ENCODE results near the gene CFAP69.
A peak's percentile ranks its signal among the peaks of the same experiment; 100 is the strongest.

Gene CFAP69

DNA sequence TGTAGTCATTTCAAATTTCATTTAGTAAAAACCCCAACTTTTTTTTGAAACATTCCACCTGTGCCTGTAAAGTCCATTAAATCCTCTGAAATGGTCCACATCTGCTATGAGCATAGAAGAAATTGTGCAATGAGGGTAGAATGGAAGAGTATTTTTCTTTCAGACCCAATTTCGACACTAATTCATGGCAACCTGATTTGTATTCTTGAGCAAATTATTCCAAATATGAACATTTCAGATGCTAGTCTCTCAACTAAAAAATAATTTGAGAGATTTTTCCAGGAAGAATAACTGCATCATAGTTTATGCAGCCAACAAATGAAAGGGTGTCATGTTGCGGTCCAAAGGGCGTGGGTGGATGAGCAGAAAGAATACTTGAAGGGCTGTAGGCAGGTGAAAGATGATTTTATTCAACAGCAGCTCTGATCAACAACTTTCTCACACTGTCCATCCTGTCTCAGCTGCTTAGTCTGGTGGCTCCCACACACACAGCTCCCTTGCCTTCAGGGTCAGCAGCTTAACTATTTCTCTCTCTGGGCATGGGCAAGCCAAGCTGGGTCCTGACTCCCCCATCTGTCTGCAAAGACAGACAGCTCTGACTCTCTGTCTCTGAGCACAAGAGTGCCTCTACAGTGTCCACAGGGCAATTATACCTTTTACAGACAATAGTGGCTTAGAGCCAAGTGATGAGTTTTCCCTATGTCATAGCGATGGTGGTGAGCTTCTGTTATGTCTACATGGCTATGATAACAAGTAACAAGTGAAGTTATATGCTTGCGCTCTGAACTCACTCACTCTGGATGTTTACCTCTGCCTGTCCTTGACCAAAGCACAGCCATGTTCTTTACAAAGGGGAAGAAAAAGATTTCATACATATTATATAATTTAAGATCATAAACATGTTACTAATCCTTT lies 21.9 kb upstream of the CFAP69 start:
- TF ChIP-seq POLR2A (IDR thresholded peaks at IDR 0.05; ENCODE audit: low read depth, low read length): no peak
- peak; percentile 41 for FAIRE-seq
- no peak for DNase-seq (ENCODE audit: insufficient read length, low spot score)

DNA sequence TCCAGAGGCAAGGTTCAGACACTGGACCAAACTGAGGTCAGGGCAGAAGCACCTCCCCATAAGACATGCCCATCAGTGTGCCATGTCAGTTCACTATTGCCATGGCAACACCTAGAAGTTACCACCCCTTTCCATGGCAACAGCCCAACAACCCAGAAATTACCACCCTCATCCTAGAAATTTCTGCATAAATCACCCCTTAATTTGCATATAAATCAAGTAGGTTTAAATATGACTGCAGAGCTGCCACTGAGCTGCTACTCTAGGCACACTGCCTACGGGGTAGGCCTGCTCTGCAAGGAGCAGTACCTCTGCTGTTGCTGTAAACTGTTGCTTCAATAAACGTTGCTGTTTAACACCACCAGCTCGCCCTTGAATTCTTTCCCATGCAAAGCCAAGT lies 20.8 kb upstream of the CFAP69 start:
- no peak for FAIRE-seq
- no peak for TF ChIP-seq POLR2A (IDR thresholded peaks at IDR 0.05; ENCODE audit: low read depth, low read length)
- no peak for DNase-seq (ENCODE audit: insufficient read length, low spot score)

- no peak for DNase-seq (ENCODE audit: insufficient read length, low spot score)
- FAIRE-seq: no peak
- TF ChIP-seq POLR2A (IDR thresholded peaks at IDR 0.05; ENCODE audit: low read depth, low read length): no peak
Measured at GRCh38 chr7:90225181-90225580, 19.8 kb upstream of the CFAP69 start.

- DNase-seq (ENCODE audit: insufficient read length, low spot score) (no peak), FAIRE-seq (no peak)
Measured at GRCh38 chr7:90225601-90226000, 19.4 kb upstream of the CFAP69 start.

GRCh38 chr7:90227259-90227658 lies 17.7 kb upstream of the CFAP69 start:
- no peak for FAIRE-seq
- DNase-seq (ENCODE audit: insufficient read length, low spot score): no peak
- no peak for TF ChIP-seq POLR2A (IDR thresholded peaks at IDR 0.05; ENCODE audit: low read depth, low read length)

More at GRCh38 chr7:90225601-90226000, 19.4 kb upstream of the CFAP69 start:
- no peak for TF ChIP-seq POLR2A (IDR thresholded peaks at IDR 0.05; ENCODE audit: low read depth, low read length)

DNA sequence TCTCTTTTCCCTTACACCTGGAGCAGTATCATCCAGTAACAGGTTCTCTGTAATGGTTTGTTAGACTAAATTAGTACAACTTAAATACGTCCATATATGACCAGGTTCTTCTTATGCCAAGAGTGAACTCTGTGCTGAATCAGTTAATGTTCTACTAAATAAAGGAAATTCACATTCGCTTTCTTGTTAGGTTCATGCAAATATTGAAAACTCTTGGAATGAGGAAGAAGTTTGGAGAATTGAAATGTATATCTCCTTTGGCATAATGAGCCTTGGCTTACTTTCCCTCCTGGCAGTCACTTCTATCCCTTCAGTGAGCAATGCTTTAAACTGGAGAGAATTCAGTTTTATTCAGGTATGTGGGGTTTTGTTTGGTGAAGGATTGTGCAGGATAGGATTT lies 15.3 kb upstream of the CFAP69 start:
- DNase-seq (ENCODE audit: insufficient read length, low spot score) (no peak), FAIRE-seq (no peak)
- no peak for TF ChIP-seq POLR2A (IDR thresholded peaks at IDR 0.05; ENCODE audit: low read depth, low read length)

- no peak for FAIRE-seq
- TF ChIP-seq POLR2A (IDR thresholded peaks at IDR 0.05; ENCODE audit: low read depth, low read length): no peak
- DNase-seq (ENCODE audit: insufficient read length, low spot score): no peak
Measured at GRCh38 chr7:90230834-90231233, 14.1 kb upstream of the CFAP69 start.

GRCh38 chr7:90231304-90231703 lies 13.7 kb upstream of the CFAP69 start:
- FAIRE-seq: no peak
- no peak for DNase-seq (ENCODE audit: insufficient read length, low spot score)
- TF ChIP-seq POLR2A (IDR thresholded peaks at IDR 0.05; ENCODE audit: low read depth, low read length): no peak

GRCh38 chr7:90232430-90232829 lies 12.5 kb upstream of the CFAP69 start:
- FAIRE-seq (no peak), DNase-seq (ENCODE audit: insufficient read length, low spot score) (no peak)

DNA sequence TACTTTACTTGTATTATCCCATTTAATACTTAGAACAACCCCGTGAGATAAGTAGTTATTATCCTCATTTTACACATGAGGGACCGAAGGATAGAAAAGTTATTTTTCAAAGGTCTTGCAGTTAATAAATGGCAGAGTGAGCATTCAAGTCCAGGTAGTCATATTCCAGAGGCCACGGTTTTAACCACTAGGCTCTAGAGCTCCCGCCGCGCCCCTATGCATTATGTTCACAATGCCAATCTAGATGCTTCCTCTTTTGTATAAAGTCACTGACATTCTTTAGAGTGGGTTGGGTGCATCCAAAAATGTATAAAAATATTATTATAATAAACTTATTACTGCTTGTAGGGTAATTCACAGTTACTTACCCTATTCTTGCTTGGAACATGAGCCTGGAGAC lies 11.4 kb upstream of the CFAP69 start:
- DNase-seq (ENCODE audit: insufficient read length, low spot score) (no peak), FAIRE-seq (no peak)
- no peak for TF ChIP-seq POLR2A (IDR thresholded peaks at IDR 0.05; ENCODE audit: low read depth, low read length)

More at GRCh38 chr7:90232430-90232829, 12.5 kb upstream of the CFAP69 start:
- no peak for TF ChIP-seq POLR2A (IDR thresholded peaks at IDR 0.05; ENCODE audit: low read depth, low read length)

DNA sequence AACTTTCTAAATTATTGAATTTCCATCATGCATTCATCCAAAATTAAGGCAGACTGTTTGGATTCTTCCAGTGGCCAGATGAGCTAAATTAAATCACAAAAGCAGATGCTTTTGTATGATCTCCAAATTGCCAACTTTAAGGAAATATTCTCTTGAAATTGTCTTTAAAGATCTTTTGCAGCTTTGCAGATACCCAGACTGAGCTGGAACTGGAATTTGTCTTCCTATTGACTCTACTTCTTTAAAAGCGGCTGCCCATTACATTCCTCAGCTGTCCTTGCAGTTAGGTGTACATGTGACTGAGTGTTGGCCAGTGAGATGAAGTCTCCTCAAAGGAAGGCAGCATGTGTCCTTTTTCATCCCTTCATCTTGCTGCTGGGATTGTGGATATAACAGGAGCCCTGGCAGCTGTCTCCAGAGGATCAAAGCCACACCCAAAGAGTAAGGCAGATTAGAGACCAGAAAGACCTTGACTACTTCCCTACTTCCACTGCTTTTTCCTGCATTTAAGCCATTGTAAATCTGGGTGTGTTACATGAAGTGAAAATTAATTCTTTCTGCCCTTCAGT lies 8.2 kb upstream of the CFAP69 start:
- FAIRE-seq (no peak), DNase-seq (ENCODE audit: insufficient read length, low spot score) (no peak)
- no peak for TF ChIP-seq POLR2A (IDR thresholded peaks at IDR 0.05; ENCODE audit: low read depth, low read length)

GRCh38 chr7:90238022-90238421 lies 7.0 kb upstream of the CFAP69 start:
- DNase-seq (ENCODE audit: insufficient read length, low spot score) (no peak), FAIRE-seq (no peak)
- TF ChIP-seq POLR2A (IDR thresholded peaks at IDR 0.05; ENCODE audit: low read depth, low read length): no peak

DNA sequence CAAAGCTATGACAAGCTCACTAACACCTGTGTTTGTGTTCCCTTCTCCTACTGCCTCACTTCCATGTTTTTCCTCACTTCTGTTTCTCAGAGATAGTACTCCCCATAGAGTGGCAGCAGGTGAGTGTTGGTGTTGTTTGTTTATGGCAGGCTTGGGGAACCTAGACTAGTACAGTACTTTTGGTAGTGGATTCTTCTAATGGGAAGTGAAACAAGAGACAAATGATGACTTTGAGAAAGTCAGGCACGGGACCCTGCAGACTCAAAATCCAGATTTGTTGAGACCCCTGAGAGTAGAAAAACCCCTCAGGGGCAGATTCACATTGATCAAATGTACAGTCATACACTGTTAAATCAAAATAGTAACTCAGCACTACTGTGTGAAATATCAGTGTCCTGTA lies 6.4 kb upstream of the CFAP69 start:
- DNase-seq (ENCODE audit: insufficient read length, low spot score): no peak
- TF ChIP-seq POLR2A (IDR thresholded peaks at IDR 0.05; ENCODE audit: low read depth, low read length): no peak
- no peak for FAIRE-seq

GRCh38 chr7:90239050-90239449 lies 5.9 kb upstream of the CFAP69 start:
- FAIRE-seq (no peak), DNase-seq (ENCODE audit: insufficient read length, low spot score) (no peak)
- TF ChIP-seq POLR2A (IDR thresholded peaks at IDR 0.05; ENCODE audit: low read depth, low read length): no peak

Data from H54 (cell line).